Stimulated activated naive CD8-positive, alpha-beta T cell treated with anti-CD3 and anti-CD28 coated beads, Interleukin-15, Interleukin-2, amounts not matched to agents 100 U/mL and 50 U/mL, for 24 hours (primary cell): Measurements from ENCODE around the gene FADS6.

Experiments
- ATAC-seq: fragments of 150-1000 bp; cut with Tn5 transposase; one replicate; pipeline ENCODE4 v1.10.0; 2021
- DNase-seq: peaks from one replicate; pipeline ENCODE4 v3.0.0; 2021

Gene FADS6

DNA sequence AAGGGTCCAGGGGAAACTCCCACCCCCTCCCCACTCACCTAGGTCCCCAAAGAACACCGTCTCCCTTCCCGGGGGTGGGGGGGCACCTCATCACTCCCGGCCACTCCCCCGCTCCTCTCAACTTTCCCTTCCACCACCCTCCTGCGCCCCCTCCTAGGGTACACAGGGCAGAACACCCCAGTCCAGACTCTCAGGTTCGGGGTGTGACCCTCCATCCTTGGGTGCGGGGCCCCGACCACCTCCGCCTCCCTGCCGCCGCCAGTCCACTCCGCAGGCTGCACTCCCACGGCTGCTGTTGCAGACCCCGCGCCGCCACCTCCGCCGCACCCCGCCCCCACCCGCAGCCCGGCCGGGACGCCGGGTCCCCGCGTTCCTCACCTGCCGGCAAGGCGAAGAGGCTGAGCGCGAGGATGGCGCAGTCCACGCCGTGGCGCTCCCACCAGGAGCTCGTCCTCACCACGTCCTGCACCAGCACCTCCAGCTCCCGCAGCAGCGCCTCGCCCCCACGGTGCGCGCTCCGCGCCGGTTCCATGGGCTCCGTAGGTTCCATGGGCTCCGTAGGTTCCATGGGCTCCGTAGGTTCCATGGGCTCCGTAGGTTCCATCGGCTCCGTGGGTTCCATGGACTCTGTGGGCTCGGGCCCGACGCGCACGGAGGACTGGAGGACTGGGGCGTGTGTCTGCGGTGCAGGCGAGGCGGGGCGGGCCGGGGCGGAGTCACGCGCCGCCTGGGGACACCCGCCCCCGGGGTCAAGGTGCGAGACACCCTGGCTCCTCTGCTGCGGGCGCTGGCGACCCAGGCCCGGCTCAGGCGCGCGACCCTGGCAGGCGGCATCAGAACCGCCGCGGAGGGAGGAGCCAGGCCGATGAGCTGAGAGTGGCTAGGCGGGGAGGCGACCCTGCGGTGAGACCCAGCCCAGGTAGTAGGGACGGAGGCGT is at the start of gene FADS6:
Gene FADS6, minus strand, starts transcription at position 660 of the 938 bp plus-strand sequence. Its CDS starts 38 bp downstream, at position 622.
- DNase-seq = no peak
- ATAC-seq = no peak

DNA sequence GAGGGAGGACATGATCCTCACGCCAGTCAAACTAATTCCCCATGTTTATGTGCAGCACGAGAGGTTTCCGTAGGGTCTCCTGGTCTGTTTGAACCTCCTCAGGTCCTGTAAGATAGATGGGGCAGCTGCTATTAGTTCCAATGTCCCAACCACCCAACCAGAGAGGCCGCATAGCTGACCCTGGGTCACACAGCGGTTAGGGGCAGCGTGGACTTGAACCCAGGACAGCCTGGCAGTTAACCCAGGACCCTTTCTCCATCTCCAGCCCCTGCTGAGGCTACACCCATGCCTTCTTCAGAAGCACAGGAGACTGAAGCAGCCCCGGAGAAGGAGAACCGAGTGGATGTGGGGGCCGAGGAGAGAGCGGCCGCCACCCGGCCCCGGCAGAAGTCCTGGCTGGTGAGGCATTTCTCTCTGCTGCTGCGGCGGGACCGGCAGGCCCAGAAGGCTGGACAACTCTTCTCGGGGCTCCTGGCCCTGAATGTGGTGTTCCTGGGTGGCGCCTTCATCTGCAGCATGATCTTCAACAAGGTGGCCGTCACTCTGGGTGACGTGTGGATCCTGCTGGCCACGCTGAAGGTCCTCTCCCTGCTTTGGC is 47.8 kb upstream of the FADS6 start:
- no peak for DNase-seq
- no peak for ATAC-seq

- no peak for ATAC-seq
- no peak for DNase-seq
These were observed 46.1 kb upstream of the FADS6 start for GRCh38 chr17:74939534-74939933.

DNA sequence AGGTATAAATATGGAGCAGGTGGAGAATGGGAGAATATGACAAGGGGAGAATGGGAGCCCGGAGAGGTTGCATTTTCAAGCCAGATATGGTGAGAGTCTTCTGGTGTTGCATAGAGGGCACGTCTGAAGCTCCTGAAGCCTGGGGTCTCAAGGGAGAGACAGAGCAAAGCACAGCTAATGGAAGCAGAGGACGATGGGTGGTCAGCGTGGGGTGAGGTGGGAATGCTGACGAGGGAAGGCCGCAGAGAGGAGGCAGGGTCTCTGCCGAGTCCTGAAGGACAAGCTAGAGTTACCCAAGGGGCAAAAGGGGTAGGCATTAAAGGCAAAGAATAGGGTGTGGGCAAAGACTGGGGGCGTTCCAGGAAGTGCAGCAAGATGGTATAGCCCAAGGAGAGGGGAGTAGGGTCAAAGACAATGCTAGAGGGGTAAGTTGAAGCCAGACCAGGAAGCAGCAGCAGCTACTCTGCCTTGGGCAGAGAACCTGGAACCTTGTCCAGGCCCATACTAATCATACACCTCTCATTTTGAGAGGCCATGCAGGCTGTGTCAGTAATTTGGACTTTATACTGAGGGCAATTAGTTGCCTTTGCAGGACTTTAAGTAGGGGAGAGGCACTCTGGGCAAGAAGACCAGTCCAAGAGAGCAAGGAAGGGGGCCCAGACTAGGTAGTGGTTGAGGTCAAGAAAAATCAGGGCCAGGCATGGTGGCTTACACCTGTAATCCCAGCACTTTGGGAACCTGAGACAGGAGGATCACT is 44.9 kb upstream of the FADS6 start:
- no peak for ATAC-seq

DNA sequence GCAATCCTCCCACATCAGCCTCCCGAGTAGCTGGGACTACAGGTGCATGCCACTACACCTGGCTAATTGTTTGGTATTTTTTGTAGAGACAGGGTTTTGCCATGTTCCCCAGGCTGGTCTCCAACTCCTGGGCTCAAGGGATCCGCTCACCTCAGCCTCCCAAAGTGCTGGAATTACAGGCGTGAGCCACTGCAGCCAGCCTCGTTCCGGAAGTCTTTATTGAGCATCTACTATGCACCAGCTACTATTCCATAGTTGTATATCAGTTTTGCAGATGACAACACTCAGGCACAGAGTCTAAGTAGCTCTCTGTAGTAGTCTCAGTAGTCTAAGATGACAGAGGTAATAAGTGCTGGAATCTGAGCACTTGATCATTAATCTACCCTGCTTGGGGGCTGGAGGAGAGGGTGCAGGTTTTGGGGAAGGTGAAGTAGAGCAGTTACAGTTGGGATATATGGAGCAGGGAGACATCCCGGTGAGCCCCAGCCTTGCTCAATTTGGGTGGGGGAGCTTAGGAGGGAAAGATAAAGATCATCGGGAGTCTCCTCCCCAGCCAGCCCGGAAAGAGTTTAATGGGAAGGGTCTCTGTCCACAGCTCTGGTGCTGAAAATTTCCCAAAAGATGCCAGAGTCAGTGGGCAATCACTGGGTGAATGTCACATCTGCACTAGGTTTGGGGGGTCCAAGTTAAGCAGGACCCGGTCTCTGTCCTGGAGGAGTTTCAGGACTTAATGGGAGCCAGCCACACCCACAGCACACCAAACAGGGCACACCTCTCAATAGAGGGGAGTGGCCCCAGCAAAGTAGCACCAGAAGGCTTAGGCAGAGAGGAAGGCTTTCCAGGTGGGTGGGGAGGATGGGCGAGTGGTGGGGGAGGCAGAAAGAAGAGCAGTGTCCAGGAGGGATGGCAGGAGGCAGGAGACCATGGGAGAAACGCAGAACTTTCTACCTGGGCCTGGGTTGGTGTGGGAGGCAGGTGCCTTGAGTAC is 43.9 kb upstream of the FADS6 start:
- ATAC-seq (no peak), DNase-seq (no peak)

More for the DNA sequence above, 44.9 kb upstream of the FADS6 start:
- no peak for DNase-seq

DNA sequence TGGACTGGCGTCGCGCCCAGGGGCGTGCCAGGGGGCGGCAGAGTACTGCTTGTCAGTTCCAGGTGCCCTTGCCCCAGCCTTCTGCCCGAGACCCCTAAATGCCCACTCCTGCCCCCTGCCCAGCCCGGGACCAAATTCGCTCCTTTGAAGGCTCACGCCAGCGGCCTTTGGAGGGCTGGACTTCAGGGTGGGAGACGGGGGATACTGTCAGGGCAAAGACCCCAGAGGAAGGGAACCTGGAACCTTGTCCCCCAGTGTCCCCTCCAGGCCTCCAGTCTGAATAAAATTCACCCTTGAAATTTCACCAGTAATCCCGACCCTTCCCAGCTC is 43.0 kb upstream of the FADS6 start:
- no peak for ATAC-seq

GRCh38 chr17:74935585-74936469 is 42.4 kb upstream of the FADS6 start, which contains the start of gene OTOP3:
Gene OTOP3, plus strand, starts transcription at chr17:74935898. Its CDS starts 24 bp downstream, at chr17:74935922.
- no peak for DNase-seq
- ATAC-seq = no peak

More for the DNA sequence above, 43.0 kb upstream of the FADS6 start:
- no peak for DNase-seq

- DNase-seq (no peak), ATAC-seq (no peak)
These were observed 41.6 kb upstream of the FADS6 start for GRCh38 chr17:74935048-74935447.

DNA sequence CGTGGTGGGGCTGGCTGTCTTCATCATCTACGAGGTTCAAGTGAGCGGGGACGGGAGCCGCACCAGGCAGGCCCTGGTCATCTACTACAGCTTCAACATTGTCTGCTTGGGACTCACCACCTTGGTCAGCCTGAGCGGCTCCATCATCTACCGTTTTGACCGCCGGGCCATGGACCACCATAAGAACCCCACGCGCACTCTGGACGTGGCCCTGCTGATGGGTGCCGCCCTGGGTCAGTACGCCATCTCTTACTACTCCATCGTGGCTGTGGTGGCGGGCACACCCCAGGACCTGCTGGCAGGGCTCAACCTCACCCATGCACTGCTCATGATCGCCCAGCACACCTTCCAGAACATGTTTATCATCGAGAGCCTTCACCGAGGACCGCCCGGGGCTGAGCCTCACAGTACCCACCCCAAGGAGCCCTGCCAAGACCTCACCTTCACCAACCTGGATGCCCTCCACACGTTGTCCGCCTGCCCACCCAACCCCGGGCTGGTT is 37.2 kb upstream of the FADS6 start:
- DNase-seq (no peak), ATAC-seq (no peak)

GRCh38 chr17:74928786-74929185 is 35.4 kb upstream of the FADS6 start:
- ATAC-seq (no peak), DNase-seq (no peak)

DNA sequence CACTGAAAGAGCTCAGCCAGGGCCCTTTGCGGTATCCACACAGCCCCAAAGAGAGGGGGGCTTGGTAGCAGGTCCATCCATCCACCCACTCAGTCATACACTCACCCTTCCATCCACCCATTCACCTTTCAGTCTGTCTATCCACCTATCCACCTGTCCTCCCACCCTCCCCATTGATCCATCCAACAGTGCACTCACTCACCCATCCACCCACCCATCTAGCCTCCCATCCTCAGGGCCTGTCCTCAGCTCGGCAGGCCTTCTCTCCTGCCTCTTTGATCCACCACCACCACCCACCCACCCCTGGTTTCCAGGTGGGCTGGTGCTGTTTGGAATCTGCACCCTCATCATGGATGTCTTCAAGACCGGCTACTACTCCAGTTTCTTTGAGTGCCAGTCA is 31.8 kb upstream of the FADS6 start:
- DNase-seq (no peak), ATAC-seq (no peak)

- no peak for ATAC-seq
These were observed 31.0 kb upstream of the FADS6 start, which contains the start of gene OTOP2 for GRCh38 chr17:74924250-74924948. Gene OTOP2, plus strand, starts transcription at chr17:74924273. Its CDS starts 360 bp downstream, at chr17:74924633.

DNA sequence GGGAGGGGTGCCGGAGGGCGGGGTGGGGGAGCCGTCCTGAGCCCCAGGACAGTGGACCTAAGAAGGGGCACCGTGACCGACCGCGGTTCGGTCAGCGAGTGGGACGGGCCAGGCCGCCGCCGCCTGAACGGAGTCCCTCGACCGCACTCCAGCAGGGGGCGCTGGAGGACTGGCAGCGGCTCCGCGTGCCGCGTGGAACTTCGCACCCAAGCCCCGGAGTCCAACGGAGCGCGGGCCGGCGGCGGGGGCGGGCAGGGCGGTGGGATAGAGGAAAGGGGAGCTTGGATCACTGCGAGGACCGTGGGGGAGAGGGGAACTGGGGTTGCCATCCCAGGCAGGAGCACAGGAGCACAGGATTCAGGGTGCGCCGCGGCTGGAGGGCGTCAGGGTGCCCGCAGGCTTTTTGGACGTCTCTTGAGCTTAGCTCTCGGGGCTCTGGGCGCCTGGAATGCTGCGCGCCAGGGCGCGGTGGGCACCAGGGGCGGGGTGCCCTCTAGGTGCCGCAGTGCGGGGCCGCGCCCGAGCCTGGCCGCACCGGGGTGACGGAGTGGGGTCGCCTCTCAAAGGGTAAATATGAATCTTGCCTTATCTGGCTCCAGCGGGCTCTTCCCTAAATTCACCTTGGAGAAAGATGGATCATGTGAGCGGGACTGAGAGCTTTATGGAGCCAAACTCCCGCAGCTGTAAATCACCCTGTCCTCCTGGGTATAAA is 30.3 kb upstream of the FADS6 start:
- ATAC-seq = peak; percentile 13
- peak; percentile 88 for DNase-seq

More at GRCh38 chr17:74924250-74924948, 31.0 kb upstream of the FADS6 start, which contains the start of gene OTOP2:
- peak; percentile 17 for DNase-seq

- peak; percentile 16 for DNase-seq
- ATAC-seq = peak; percentile 14
These were observed 29.5 kb upstream of the FADS6 start, which contains the start of gene USH1G for GRCh38 chr17:74922694-74923537. Gene USH1G, minus strand, starts transcription at chr17:74923255. Its CDS starts 182 bp downstream, at chr17:74923073.

- ATAC-seq (no peak), DNase-seq (no peak)
These were observed 28.7 kb upstream of the FADS6 start for GRCh38 chr17:74922172-74922571.

- DNase-seq (no peak), ATAC-seq (no peak)
These were observed 28.3 kb upstream of the FADS6 start for GRCh38 chr17:74921769-74922168.

- ATAC-seq (no peak), DNase-seq (no peak)
These were observed 27.7 kb upstream of the FADS6 start for GRCh38 chr17:74921026-74921681.
